ENCODE results near the gene UGGT1.

- TF ChIP-seq, protein P1, sequence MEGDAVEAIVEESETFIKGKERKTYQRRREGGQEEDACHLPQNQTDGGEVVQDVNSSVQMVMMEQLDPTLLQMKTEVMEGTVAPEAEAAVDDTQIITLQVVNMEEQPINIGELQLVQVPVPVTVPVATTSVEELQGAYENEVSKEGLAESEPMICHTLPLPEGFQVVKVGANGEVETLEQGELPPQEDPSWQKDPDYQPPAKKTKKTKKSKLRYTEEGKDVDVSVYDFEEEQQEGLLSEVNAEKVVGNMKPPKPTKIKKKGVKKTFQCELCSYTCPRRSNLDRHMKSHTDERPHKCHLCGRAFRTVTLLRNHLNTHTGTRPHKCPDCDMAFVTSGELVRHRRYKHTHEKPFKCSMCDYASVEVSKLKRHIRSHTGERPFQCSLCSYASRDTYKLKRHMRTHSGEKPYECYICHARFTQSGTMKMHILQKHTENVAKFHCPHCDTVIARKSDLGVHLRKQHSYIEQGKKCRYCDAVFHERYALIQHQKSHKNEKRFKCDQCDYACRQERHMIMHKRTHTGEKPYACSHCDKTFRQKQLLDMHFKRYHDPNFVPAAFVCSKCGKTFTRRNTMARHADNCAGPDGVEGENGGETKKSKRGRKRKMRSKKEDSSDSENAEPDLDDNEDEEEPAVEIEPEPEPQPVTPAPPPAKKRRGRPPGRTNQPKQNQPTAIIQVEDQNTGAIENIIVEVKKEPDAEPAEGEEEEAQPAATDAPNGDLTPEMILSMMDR (IDR thresholded peaks at IDR 0.05; ENCODE audit: extremely low read depth in 1 of 2, insufficient read depth in 1 of 2, low read depth in 1 of 2, low read length in 2 of 2): no peak
- TF ChIP-seq EZH2 (IDR thresholded peaks at IDR 0.05; ENCODE audit: borderline replicate concordance, low read depth, low read length, severe bottlenecking) (no peak), POLR2A (IDR thresholded peaks at IDR 0.05; ENCODE audit: low read depth, low read length) (no peak), FOS (IDR thresholded peaks at IDR 0.05; ENCODE audit: borderline replicate concordance, insufficient read depth, low read length) (no peak), JUN (IDR thresholded peaks at IDR 0.05; ENCODE audit: borderline replicate concordance, insufficient read depth, insufficient read length, low read depth) (no peak), POLR2AphosphoS5 (IDR thresholded peaks at IDR 0.05; ENCODE audit: insufficient read depth, low read depth, low read length) (no peak), GATA2 (IDR thresholded peaks at IDR 0.05; ENCODE audit: insufficient read depth, insufficient read length, low read depth, low read length) (no peak)
- TF ChIP-seq, protein P2, sequence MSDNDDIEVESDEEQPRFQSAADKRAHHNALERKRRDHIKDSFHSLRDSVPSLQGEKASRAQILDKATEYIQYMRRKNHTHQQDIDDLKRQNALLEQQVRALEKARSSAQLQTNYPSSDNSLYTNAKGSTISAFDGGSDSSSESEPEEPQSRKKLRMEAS (IDR thresholded peaks at IDR 0.05; ENCODE audit: insufficient read depth, insufficient read length): no peak
Measured at GRCh38 chr2:128137094-128137616, 46.2 kb downstream of the UGGT1 start.

All from endothelial cell of umbilical vein (primary cell).